ENCODE measurements around the gene PLA2G15. TPM values are rescaled to one million over a fixed set of nuclear protein-coding genes. Genes with fewer than 3 reads are reported as not detected.

Gene PLA2G15
- total and polyA plus RNA-seq, 4 donors, result 7.2 to 28.4 (median 10.5) TPM

- no peaks in the 10 kb centered on the region for H3K4me1 ChIP-seq (ENCODE audit: control insufficient read depth in 1 of 2, insufficient read depth in 2 of 2, low read length in 2 of 2)
- H3K4me3 ChIP-seq (ENCODE audit: low read length in 2 of 2), result no peak overlapping the region
- no peak for ATAC-seq (ENCODE audit: low FRiP score)
- DNase-seq, result no peak
- H3K27me3 ChIP-seq (ENCODE audit: control insufficient read depth in 1 of 2, insufficient read depth in 2 of 2, low read length in 1 of 2), result no peaks in the 10 kb centered on the region
- H3K36me3 ChIP-seq (ENCODE audit: control insufficient read depth in 1 of 2, insufficient read depth in 2 of 2, low read length in 1 of 2), result peaks cover 0 to 4% of the 10 kb centered on the region in 2 donors
- H3K9me3 ChIP-seq (ENCODE audit: control insufficient read depth, low read length), result no peaks in the 10 kb centered on the region
- intact Hi-C loops (cut with DNase I), result no loop called here
- H3K27ac ChIP-seq (ENCODE audit: low read depth in 1 of 2, low read length in 2 of 2), result peak overlapping the region in 1 of 2 donors; percentile 31
- WGBS, 2 donors, result 47 to 52% methylated on average over 5 of the region's 5 CpGs
Observed at GRCh38 chr16:68251832-68252231, 6.7 kb downstream of the PLA2G15 start.

- Histone ChIP-seq H3K9me3 (ENCODE audit: control insufficient read depth, low read length) (no peaks in the 10 kb centered on the region), H3K4me3 (ENCODE audit: low read length in 2 of 2) (no peak overlapping the region), H3K27ac (ENCODE audit: low read depth in 1 of 2, low read length in 2 of 2) (peak overlapping the region in 1 of 2 donors; percentile 31), H3K36me3 (ENCODE audit: control insufficient read depth in 1 of 2, insufficient read depth in 2 of 2, low read length in 1 of 2) (peaks cover 0 to 4% of the 10 kb centered on the region in 2 donors), H3K27me3 (ENCODE audit: control insufficient read depth in 1 of 2, insufficient read depth in 2 of 2, low read length in 1 of 2) (no peaks in the 10 kb centered on the region), H3K4me1 (ENCODE audit: control insufficient read depth in 1 of 2, insufficient read depth in 2 of 2, low read length in 2 of 2) (no peaks in the 10 kb centered on the region)
- 70 to 77% methylated on average over 5 of the region's 5 CpGs for WGBS, 2 donors
- DNase-seq, result no peak
- ATAC-seq (ENCODE audit: low FRiP score), result no peak
- intact Hi-C loops (cut with DNase I), result no loop called here
Observed at GRCh38 chr16:68252383-68252782, 7.2 kb downstream of the PLA2G15 start.

- intact Hi-C loops (cut with DNase I), result no loop called here
- no peak overlapping the region for H3K4me3 ChIP-seq (ENCODE audit: low read length in 2 of 2)
- no peak for DNase-seq
- no peak overlapping the region for H3K27ac ChIP-seq (ENCODE audit: low read depth in 1 of 2, low read length in 2 of 2)
- no peaks in the 10 kb centered on the region for H3K9me3 ChIP-seq (ENCODE audit: control insufficient read depth, low read length)
- H3K36me3 ChIP-seq (ENCODE audit: control insufficient read depth in 1 of 2, insufficient read depth in 2 of 2, low read length in 1 of 2), result peaks cover 0 to 4% of the 10 kb centered on the region in 2 donors
- no peaks in the 10 kb centered on the region for H3K4me1 ChIP-seq (ENCODE audit: control insufficient read depth in 1 of 2, insufficient read depth in 2 of 2, low read length in 2 of 2)
- WGBS, 2 donors, result 90 to 93% methylated on average over 4 of the region's 4 CpGs
- no peaks in the 10 kb centered on the region for H3K27me3 ChIP-seq (ENCODE audit: control insufficient read depth in 1 of 2, insufficient read depth in 2 of 2, low read length in 1 of 2)
- ATAC-seq (ENCODE audit: low FRiP score), result no peak
Observed at GRCh38 chr16:68253721-68254120, 8.5 kb downstream of the PLA2G15 start.

GRCh38 chr16:68255712-68256111 is 10.5 kb downstream of the PLA2G15 start:
- H3K36me3 ChIP-seq (ENCODE audit: control insufficient read depth in 1 of 2, insufficient read depth in 2 of 2, low read length in 1 of 2), result peaks cover 0 to 7% of the 10 kb centered on the region in 2 donors
- H3K4me1 ChIP-seq (ENCODE audit: control insufficient read depth in 1 of 2, insufficient read depth in 2 of 2, low read length in 2 of 2), result no peaks in the 10 kb centered on the region
- no peaks in the 10 kb centered on the region for H3K27me3 ChIP-seq (ENCODE audit: control insufficient read depth in 1 of 2, insufficient read depth in 2 of 2, low read length in 1 of 2)
- ATAC-seq (ENCODE audit: low FRiP score), result no peak
- WGBS, 2 donors, result 89% methylated on average over 16 to 18 of the region's 18 CpGs
- intact Hi-C loops (cut with DNase I), result no loop called here
- no peak overlapping the region for H3K27ac ChIP-seq (ENCODE audit: low read depth in 1 of 2, low read length in 2 of 2)
- no peak for DNase-seq
- H3K4me3 ChIP-seq (ENCODE audit: low read length in 2 of 2), result no peak overlapping the region
- H3K9me3 ChIP-seq (ENCODE audit: control insufficient read depth, low read length), result no peaks in the 10 kb centered on the region

- intact Hi-C loops (cut with DNase I), result no loop called here
- H3K4me1 ChIP-seq (ENCODE audit: control insufficient read depth in 1 of 2, insufficient read depth in 2 of 2, low read length in 2 of 2), result no peaks in the 10 kb centered on the region
- no peaks in the 10 kb centered on the region for H3K27me3 ChIP-seq (ENCODE audit: control insufficient read depth in 1 of 2, insufficient read depth in 2 of 2, low read length in 1 of 2)
- H3K27ac ChIP-seq (ENCODE audit: low read depth in 1 of 2, low read length in 2 of 2), result peak overlapping the region; percentile 17 to 64
- no peaks in the 10 kb centered on the region for H3K9me3 ChIP-seq (ENCODE audit: control insufficient read depth, low read length)
- WGBS, 2 donors, result 85% methylated on average over 6 of the region's 6 CpGs
- H3K4me3 ChIP-seq (ENCODE audit: low read length in 2 of 2), result no peak overlapping the region
- DNase-seq (no peak), ATAC-seq (ENCODE audit: low FRiP score) (no peak)
- H3K36me3 ChIP-seq (ENCODE audit: control insufficient read depth in 1 of 2, insufficient read depth in 2 of 2, low read length in 1 of 2), result peaks cover 0 to 7% of the 10 kb centered on the region in 2 donors
Observed at GRCh38 chr16:68257251-68257905, 12.2 kb downstream of the PLA2G15 start.

GRCh38 chr16:68257906-68258800 is 13.0 kb downstream of the PLA2G15 start:
- Histone ChIP-seq H3K9me3 (ENCODE audit: control insufficient read depth, low read length) (no peaks in the 10 kb centered on the region), H3K27me3 (ENCODE audit: control insufficient read depth in 1 of 2, insufficient read depth in 2 of 2, low read length in 1 of 2) (no peaks in the 10 kb centered on the region), H3K36me3 (ENCODE audit: control insufficient read depth in 1 of 2, insufficient read depth in 2 of 2, low read length in 1 of 2) (peaks cover 0 to 7% of the 10 kb centered on the region in 2 donors), H3K4me1 (ENCODE audit: control insufficient read depth in 1 of 2, insufficient read depth in 2 of 2, low read length in 2 of 2) (no peaks in the 10 kb centered on the region), H3K27ac (ENCODE audit: low read depth in 1 of 2, low read length in 2 of 2) (peak overlapping the region; percentile 17 to 64), H3K4me3 (ENCODE audit: low read length in 2 of 2) (no peak overlapping the region)
- peak; percentile 73 to 83 for DNase-seq
- intact Hi-C loops (cut with DNase I), result no loop called here
- WGBS, 2 donors, result 43 to 44% methylated on average over 13 of the region's 13 CpGs
- ATAC-seq (ENCODE audit: low FRiP score), result peak; percentile 73

GRCh38 chr16:68259007-68259825 is 14.0 kb downstream of the PLA2G15 start:
- intact Hi-C loops (cut with DNase I), result no loop called here
- 87% methylated on average over 26 to 27 of the region's 27 CpGs for WGBS, 2 donors
- no peak for ATAC-seq (ENCODE audit: low FRiP score)
- Histone ChIP-seq H3K4me1 (ENCODE audit: control insufficient read depth in 1 of 2, insufficient read depth in 2 of 2, low read length in 2 of 2) (no peaks in the 10 kb centered on the region), H3K27ac (ENCODE audit: low read depth in 1 of 2, low read length in 2 of 2) (peak overlapping the region in 1 of 2 donors; percentile 3), H3K4me3 (ENCODE audit: low read length in 2 of 2) (no peak overlapping the region), H3K36me3 (ENCODE audit: control insufficient read depth in 1 of 2, insufficient read depth in 2 of 2, low read length in 1 of 2) (peaks cover 0 to 6% of the 10 kb centered on the region in 2 donors), H3K9me3 (ENCODE audit: control insufficient read depth, low read length) (no peaks in the 10 kb centered on the region), H3K27me3 (ENCODE audit: control insufficient read depth in 1 of 2, insufficient read depth in 2 of 2, low read length in 1 of 2) (no peaks in the 10 kb centered on the region)
- DNase-seq, result no peak

GRCh38 chr16:68263559-68264127 is 18.5 kb downstream of the PLA2G15 start:
- WGBS, 2 donors, result 38% methylated on average over 11 of the region's 11 CpGs
- intact Hi-C loops (cut with DNase I), result loop anchor here (1.0 to 5.0 kb wide), 4 partner anchors 48 to 65 kb away; partner anchors contain the start of genes PRMT7 (in 2 of the 2) and SLC7A6OS (in 1 of the 2)
- DNase-seq (no peak), ATAC-seq (ENCODE audit: low FRiP score) (no peak)
- Histone ChIP-seq H3K4me3 (ENCODE audit: low read length in 2 of 2) (peak overlapping the region; percentile 37 to 46), H3K27ac (ENCODE audit: low read depth in 1 of 2, low read length in 2 of 2) (peak overlapping the region; percentile 65 to 82), H3K9me3 (ENCODE audit: control insufficient read depth, low read length) (no peaks in the 10 kb centered on the region), H3K27me3 (ENCODE audit: control insufficient read depth in 1 of 2, insufficient read depth in 2 of 2, low read length in 1 of 2) (no peaks in the 10 kb centered on the region), H3K4me1 (ENCODE audit: control insufficient read depth in 1 of 2, insufficient read depth in 2 of 2, low read length in 2 of 2) (no peaks in the 10 kb centered on the region), H3K36me3 (ENCODE audit: control insufficient read depth in 1 of 2, insufficient read depth in 2 of 2, low read length in 1 of 2) (peaks cover 0 to 3% of the 10 kb centered on the region in 2 donors)
